T-cell (primary cell): Measurements from ENCODE around the gene SLC19A2. TPM values are rescaled to one million over a fixed set of nuclear protein-coding genes. Genes with fewer than 3 reads are reported as not detected.

Source experiments
- ATAC-seq, 4 experiments: fragments of 200-7000 bp in 3 of 4; fragments of 150-1000 bp in 1 of 4; cut with Tn5 transposase; replicated peaks in 1 of 4; 1 replicate in 3 of 4; 2 replicates in 1 of 4; pipeline ENCODE4 v1.10.0; 2021; ENCODE audit warnings: moderate library complexity in 3 of 4, mild to moderate bottlenecking in 2 of 4, moderate number of reproducible peaks in 1 of 4
- CTCF ChIA-PET, 2 donors: fragments of 300-600 bp; sonication (Branson Sonifier 250); formaldehyde crosslinking; loops; one replicate each; lab custom pipeline; 2022; ENCODE audit warnings: antibody characterized with exemption in 2 of 2; lab: Charles Lee
- POLR2A ChIA-PET, 2 donors: fragments of 300-600 bp; sonication (Branson Sonifier 250); formaldehyde crosslinking; loops; one replicate each; lab custom pipeline; 2022; ENCODE audit warnings: antibody characterized with exemption in 2 of 2; lab: Charles Lee
- DNase-seq, 35 experiments: peaks; one replicate each; pipeline versions ENCODE4 v3.0.0 to v3.0.0-alpha.2; 2013 to 2023
- H3K27ac ChIP-seq: one replicate; pipeline ENCODE4 v1.5.1; 2013; ENCODE audit warnings: low read length
- H3K27me3 ChIP-seq, 2 experiments: replicated peaks in 1 of 2; 1 replicate in 1 of 2; 2 replicates in 1 of 2; pipeline versions ENCODE4 v1.6.1 to v1.7.0; 2013; ENCODE audit warnings: low read length in 1 of 2, mixed read lengths in 1 of 2; ENCODE audit not compliant: control insufficient read depth in 2 of 2, insufficient read depth in 2 of 2; ENCODE audit errors: extremely low read depth in 1 of 2
- H3K36me3 ChIP-seq, 2 donors: 1 replicate in 1 of 2; 2 replicates in 1 of 2; pipeline versions ENCODE4 v1.6.1 to v1.7.0; 2013; ENCODE audit warnings: low read length in 1 of 2; ENCODE audit not compliant: control insufficient read depth in 2 of 2, insufficient read depth in 1 of 2; ENCODE audit errors: extremely low read depth in 1 of 2
- H3K4me1 ChIP-seq, 2 experiments: 1 replicate in 1 of 2; 2 replicates in 1 of 2; pipeline versions ENCODE4 v1.6.1 to v1.7.0; 2013; ENCODE audit warnings: low read length in 2 of 2, mixed read lengths in 1 of 2; ENCODE audit not compliant: insufficient read depth in 2 of 2, control insufficient read depth in 1 of 2; ENCODE audit errors: extremely low read depth in 1 of 2
- H3K4me3 ChIP-seq, 2 donors: 1 replicate in 1 of 2; 2 replicates in 1 of 2; pipeline versions ENCODE4 v1.5.1 to v1.7.0; 2013; ENCODE audit warnings: mild to moderate bottlenecking in 2 of 2, low read length in 1 of 2, moderate library complexity in 1 of 2; ENCODE audit not compliant: control insufficient read depth in 1 of 2; ENCODE audit errors: extremely low read depth in 1 of 2
- H3K9me3 ChIP-seq: 2 replicates; pipeline ENCODE4 v1.7.0; 2013
- H3K27ac Mint-ChIP-seq, 2 donors: one replicate each; pipeline ENCODE4 v1.8.0; 2020 to 2021; ENCODE audit warnings: mild to moderate bottlenecking in 2 of 2, mixed read lengths in 2 of 2
- H3K27me3 Mint-ChIP-seq, 2 donors: one replicate each; pipeline ENCODE4 v1.8.0; 2021 to 2022; ENCODE audit warnings: mixed read lengths in 2 of 2
- H3K36me3 Mint-ChIP-seq: one replicate; pipeline ENCODE4 v1.8.0; 2021; ENCODE audit warnings: mixed read lengths
- H3K4me1 Mint-ChIP-seq, 3 donors: one replicate each; pipeline ENCODE4 v1.8.0; 2020 to 2022; ENCODE audit warnings: mixed read lengths in 3 of 3, mild to moderate bottlenecking in 1 of 3
- H3K4me3 Mint-ChIP-seq, 3 donors: one replicate each; pipeline ENCODE4 v1.8.0; 2020 to 2022; ENCODE audit warnings: mild to moderate bottlenecking in 3 of 3, mixed read lengths in 3 of 3, moderate library complexity in 3 of 3
- H3K9me3 Mint-ChIP-seq, 3 donors: one replicate each; pipeline ENCODE4 v1.8.0; 2020 to 2022; ENCODE audit warnings: mixed read lengths in 3 of 3
- WGBS: methylation state at CpG from one replicate; pipeline ENCODE4 v1.1.5; 2013; ENCODE audit warnings: missing lambda C conversion rate; ENCODE audit not compliant: insufficient coverage; 5-methylcytosine and 5-hydroxymethylcytosine counted together
- total RNA-seq, 35 experiments: library from RNA in 6 of 35; stranded (reverse) in 6 of 35; fragments of 120-200 nt in 1 of 35; gene quantifications; one replicate each; pipeline versions ENCODE4 v1.2.1 to v1.2.4 and lab custom pipeline; 2013 to 2026

SLC19A2 gene
- total RNA-seq, 5 donors from 2014 or later (not counting 1 experiment from before 2014, with no cell fraction given): 2.7 to 4.7 (median 3.8) TPM

DNA sequence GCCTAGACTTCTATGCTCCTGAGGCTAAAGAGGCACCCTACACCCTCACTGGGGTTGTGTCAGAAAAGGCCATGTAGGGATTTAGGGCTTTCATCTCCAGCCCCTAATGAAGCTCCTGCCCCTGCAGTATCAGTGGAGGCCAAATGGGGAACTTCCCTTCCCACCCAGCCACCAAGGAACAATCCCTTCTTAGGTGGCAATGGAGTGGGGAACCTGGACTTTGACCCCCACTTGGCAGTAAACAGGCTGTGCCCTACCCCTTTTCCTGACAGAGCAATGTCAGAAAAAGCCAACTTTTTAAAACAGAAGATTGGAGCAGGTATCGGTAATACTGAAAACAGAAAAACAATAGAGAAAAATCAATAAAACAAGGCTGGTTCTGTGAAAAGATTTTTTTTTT lies 35.5 kb upstream of the SLC19A2 start:
- Mint-ChIP-seq H3K9me3 (no peaks in the 10 kb centered on the region), H3K4me1 (no peaks in the 10 kb centered on the region), H3K36me3 (peaks cover 44% of the 10 kb centered on the region), H3K27ac (no peak overlapping the region), H3K4me3 (no peak overlapping the region), H3K27me3 (no peaks in the 10 kb centered on the region)
- Histone ChIP-seq H3K27me3 (no peaks in the 10 kb centered on the region), H3K27ac (no peak overlapping the region), H3K9me3 (no peaks in the 10 kb centered on the region), H3K4me1 (no peaks in the 10 kb centered on the region), H3K4me3 (no peak overlapping the region), H3K36me3 (no peaks in the 10 kb centered on the region)
- CTCF ChIA-PET: no interaction called here
- no CpG with 5 or more reads among the region's 1 CpG for WGBS
- DNase-seq (no peak), ATAC-seq (no peak)
- POLR2A ChIA-PET: no interaction called here

DNA sequence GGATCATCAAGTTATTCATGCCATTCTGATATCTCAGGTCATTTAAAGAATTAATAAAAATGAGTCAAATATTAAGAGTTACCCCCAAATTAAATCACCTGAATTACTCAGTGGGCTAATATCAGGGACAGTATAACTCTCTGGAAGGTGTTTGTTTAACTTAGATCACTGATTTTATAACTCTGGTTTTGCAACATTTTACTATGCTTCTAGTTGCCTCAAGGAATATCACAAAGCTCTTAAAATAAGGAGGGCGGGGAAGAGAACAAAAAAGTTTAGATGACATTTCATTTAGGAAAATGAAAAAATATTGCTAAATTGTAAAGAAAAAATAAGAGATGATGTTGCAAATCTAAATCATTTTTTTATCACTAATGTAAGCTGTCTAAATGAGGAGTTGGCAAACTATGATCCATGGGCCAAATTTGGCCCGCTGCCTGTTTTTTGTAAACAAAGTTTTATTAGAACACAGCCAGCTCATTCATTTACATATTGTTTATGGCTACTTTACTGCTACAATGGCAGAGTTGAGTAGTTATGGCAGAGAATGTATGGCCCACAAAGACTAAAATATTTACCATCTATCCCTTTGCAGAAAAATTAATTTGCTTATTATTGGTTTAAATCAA lies 31.9 kb upstream of the SLC19A2 start:
- no peak overlapping the region for H3K27ac Mint-ChIP-seq

DNA sequence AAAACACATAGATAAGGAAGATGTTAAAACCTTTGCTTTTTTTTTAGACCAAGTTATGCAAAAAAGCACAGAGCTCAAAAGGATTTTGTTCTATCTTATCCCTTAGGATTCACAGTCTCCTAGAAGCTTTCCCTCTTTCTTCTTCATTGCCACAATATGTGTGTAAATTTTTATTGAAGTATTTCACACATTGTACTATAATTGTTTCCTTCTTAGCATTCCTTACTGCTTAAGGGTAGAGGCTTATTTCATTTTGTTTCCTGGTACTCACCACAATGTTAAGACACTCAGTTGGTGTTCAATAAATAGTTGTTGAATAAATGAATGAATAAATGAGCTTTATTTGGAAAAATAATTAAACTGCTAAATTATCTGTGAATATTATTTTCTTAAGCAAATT lies 29.9 kb upstream of the SLC19A2 start:
- CTCF ChIA-PET: no interaction called here
- no peaks in the 10 kb centered on the region for H3K36me3 ChIP-seq
- H3K9me3 ChIP-seq: no peaks in the 10 kb centered on the region
- H3K4me1 ChIP-seq: no peaks in the 10 kb centered on the region
- Mint-ChIP-seq H3K27me3 (no peaks in the 10 kb centered on the region), H3K9me3 (no peaks in the 10 kb centered on the region), H3K4me3 (no peak overlapping the region), H3K27ac (no peak overlapping the region), H3K36me3 (peaks cover 33% of the 10 kb centered on the region), H3K4me1 (no peaks in the 10 kb centered on the region)
- no peak for DNase-seq
- no peaks in the 10 kb centered on the region for H3K27me3 ChIP-seq
- no peak overlapping the region for H3K27ac ChIP-seq
- no peak for ATAC-seq
- no peak overlapping the region for H3K4me3 ChIP-seq
- POLR2A ChIA-PET: interaction anchor here in 1 of 2 donors (0.6 kb wide), 1 partner anchor 52 kb away, joined by 4 read pairs; no protein-coding TSS in a partner anchor

More for the DNA sequence above, 31.9 kb upstream of the SLC19A2 start:
- ATAC-seq: no peak
- Histone ChIP-seq H3K27ac (no peak overlapping the region), H3K4me1 (no peaks in the 10 kb centered on the region), H3K9me3 (no peaks in the 10 kb centered on the region), H3K4me3 (no peak overlapping the region), H3K27me3 (no peaks in the 10 kb centered on the region), H3K36me3 (no peaks in the 10 kb centered on the region)
- DNase-seq: no peak
- Mint-ChIP-seq H3K9me3 (no peaks in the 10 kb centered on the region), H3K36me3 (peaks cover 41% of the 10 kb centered on the region), H3K27me3 (no peaks in the 10 kb centered on the region), H3K4me1 (no peaks in the 10 kb centered on the region), H3K4me3 (no peak overlapping the region)
- CTCF ChIA-PET: interaction anchor here (0.5 to 0.6 kb wide), 2 partner anchors 171 to 333 kb away, joined by 4 to 6 read pairs; no protein-coding TSS in a partner anchor
- WGBS: no CpG with 5 or more reads among the region's 2 CpGs
- POLR2A ChIA-PET: no interaction called here

DNA sequence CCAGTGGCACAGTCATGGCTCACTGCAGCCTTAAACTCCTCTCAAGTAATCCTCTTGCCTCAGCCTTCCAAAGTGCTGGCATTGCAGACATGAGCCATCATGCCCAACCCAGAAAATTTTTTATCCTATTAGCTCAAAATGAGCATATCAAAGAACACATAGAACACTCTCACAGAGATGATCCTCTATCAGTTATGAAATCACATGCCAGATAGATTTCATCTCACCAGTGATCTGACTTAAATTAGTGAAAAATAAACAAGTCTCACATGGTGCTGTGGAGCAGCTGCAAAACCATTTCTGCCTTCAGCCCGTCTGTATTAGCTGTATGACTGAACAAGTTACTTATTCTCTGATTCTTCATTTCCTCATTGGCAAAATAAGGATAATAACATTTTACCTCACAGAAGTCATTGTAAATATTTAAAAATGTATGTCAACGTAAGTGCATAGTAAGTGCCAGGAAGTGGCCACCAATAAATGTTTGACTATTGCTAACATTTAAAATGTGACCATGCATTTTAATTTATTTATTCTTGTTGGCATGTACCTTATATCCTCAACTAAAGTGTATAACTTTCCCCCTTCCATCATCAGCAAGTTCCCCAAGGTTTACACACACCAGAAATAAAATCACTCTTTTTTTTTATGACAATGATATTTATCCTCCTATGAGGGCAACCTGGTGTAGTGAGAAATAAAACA lies 29.0 kb upstream of the SLC19A2 start:
- Histone ChIP-seq H3K36me3 (no peaks in the 10 kb centered on the region), H3K4me1 (peaks cover 0 to 3% of the 10 kb centered on the region in 2 experiments), H3K9me3 (no peaks in the 10 kb centered on the region), H3K27ac (no peak overlapping the region), H3K27me3 (no peaks in the 10 kb centered on the region), H3K4me3 (no peak overlapping the region)
- Mint-ChIP-seq H3K9me3 (no peaks in the 10 kb centered on the region), H3K4me3 (no peak overlapping the region), H3K27me3 (no peaks in the 10 kb centered on the region), H3K4me1 (peaks cover 1 to 6% (median 2%) of the 10 kb centered on the region in 3 donors), H3K36me3 (peaks cover 27% of the 10 kb centered on the region), H3K27ac (no peak overlapping the region)
- no CpG with 5 or more reads among the region's 2 CpGs for WGBS
- DNase-seq: no peak
- ATAC-seq: no peak
- POLR2A ChIA-PET: no interaction called here
- CTCF ChIA-PET: no interaction called here

DNA sequence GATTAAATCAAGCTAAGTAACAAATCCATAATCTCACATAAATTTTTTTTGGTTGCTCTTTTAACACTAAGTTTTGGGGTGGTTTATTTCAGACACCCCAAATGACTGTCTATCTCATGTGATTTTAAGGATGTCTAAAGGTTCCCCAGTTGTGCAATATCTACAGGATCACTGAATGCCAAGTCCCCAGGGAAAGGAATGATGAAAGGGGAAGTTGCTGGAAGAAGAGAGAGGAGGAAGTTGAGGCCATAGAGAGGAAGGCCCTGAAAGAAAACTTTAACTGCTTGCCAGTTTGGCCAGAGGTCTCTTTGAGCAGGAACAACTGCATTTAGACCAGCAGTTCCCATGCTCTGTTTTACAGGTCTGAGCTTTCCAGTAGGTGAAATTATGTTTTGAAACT lies 27.5 kb upstream of the SLC19A2 start:
- H3K4me1 ChIP-seq: peaks cover 2 to 3% of the 10 kb centered on the region in 2 experiments
- Mint-ChIP-seq H3K4me1 (peaks cover 13 to 14% (median 14%) of the 10 kb centered on the region in 3 donors), H3K9me3 (no peaks in the 10 kb centered on the region), H3K27me3 (no peaks in the 10 kb centered on the region), H3K4me3 (no peak overlapping the region), H3K27ac (no peak overlapping the region), H3K36me3 (peaks cover 18% of the 10 kb centered on the region)
- H3K36me3 ChIP-seq: no peaks in the 10 kb centered on the region
- no peak overlapping the region for H3K4me3 ChIP-seq
- ChIA-PET POLR2A (no interaction called here), CTCF (no interaction called here)
- no peaks in the 10 kb centered on the region for H3K9me3 ChIP-seq
- no peak for DNase-seq
- H3K27me3 ChIP-seq: no peaks in the 10 kb centered on the region
- no peak overlapping the region for H3K27ac ChIP-seq
- no peak for ATAC-seq

DNA sequence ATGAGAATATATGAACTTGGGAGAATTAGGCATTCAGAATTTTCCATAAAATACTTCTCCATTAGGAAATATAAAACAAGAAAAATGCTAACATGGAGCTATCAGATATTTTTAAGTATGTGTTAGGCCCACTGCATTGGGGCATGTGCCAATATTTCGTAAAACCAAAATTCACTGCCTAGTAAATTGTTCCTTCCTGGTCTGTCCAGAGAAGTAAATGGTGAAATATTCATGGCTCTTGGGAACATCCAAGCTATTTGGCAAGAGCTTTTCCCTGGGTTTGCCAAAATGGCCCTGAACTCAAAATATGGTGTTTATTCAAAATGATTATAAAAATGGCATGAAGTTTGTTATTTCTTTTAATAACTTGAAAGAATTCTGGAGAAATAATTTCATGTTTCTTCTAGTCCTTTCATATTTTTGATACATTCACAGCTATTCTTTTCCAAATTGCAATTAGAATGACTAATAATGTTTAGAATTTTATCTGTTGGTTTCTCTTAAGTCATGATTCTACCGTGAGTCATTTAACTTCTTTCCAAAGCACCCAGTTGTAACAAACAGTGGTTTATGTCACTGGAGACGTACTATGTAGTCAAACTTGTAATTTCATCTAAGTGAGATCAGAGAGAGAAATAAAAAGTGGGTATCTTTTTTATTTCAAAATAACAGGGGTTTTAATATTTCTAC lies 25.7 kb upstream of the SLC19A2 start:
- Mint-ChIP-seq H3K36me3 (peaks cover 8% of the 10 kb centered on the region), H3K9me3 (no peaks in the 10 kb centered on the region), H3K4me1 (peaks cover 15 to 16% (median 16%) of the 10 kb centered on the region in 3 donors), H3K4me3 (no peak overlapping the region), H3K27ac (no peak overlapping the region), H3K27me3 (no peaks in the 10 kb centered on the region)
- ChIA-PET CTCF (interaction anchor here (0.6 kb wide), 2 partner anchors 13 to 161 kb away, joined by 4 read pairs; no protein-coding TSS in a partner anchor), POLR2A (no interaction called here)
- Histone ChIP-seq H3K9me3 (no peaks in the 10 kb centered on the region), H3K27ac (no peak overlapping the region), H3K4me1 (peaks cover 3% of the 10 kb centered on the region in 2 experiments), H3K27me3 (no peaks in the 10 kb centered on the region), H3K4me3 (no peak overlapping the region), H3K36me3 (no peaks in the 10 kb centered on the region)
- DNase-seq (no peak), ATAC-seq (no peak)
- WGBS: 86% methylated on average over 1 of the region's 3 CpGs
